ENCODE results near the gene OSGEP. TPM values are rescaled to one million over a fixed set of nuclear protein-coding genes. Genes with fewer than 3 reads are reported as not detected.

OSGEP gene
- total and polyA plus RNA-seq, 2 of the 13 experiments (the other 11 are each of a cell fraction or from before 2014, with no cell fraction given) = 39.7 to 41.1 TPM

DNA sequence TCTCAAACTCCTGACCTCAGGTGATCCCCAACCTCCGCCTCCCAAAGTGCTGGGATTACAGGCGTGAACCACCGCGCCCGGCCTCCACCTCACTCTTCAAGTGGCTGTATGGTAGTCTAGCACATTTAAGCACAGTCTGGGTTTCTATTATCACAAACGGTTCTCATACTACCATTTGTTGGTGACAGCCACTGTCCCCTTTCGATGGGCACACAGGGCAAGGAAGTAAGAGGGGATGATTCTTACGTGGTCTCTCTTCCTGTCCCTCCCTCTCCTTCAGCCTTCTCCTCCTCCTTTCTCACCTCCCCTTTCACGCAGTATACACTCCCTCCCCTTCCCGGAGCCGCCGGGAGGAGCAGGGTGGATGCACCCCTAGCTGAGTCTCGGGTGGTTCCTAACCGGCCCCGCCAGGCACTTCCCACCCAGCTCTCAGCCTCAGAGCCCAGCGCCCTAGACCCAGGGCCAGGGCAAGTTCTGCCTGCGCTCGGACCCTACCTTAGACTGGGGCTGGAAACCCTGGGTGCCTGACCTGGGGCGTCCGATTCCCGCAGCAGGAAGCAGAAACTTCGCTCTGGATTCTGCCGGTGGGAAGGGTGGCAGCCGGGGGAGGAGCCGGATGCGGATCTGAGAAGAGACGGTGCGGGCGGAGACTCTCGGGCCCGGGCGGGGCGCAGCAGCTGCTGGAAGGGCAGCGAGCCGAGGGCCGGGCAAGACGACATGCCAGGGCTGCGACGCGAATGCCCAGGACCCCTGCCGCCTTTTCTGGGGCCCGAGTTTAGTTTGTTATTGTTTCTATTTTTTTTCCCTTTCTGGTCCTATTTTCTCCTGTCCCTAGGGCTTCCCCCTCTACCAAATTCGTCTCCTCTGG lies 41.5 kb downstream of the OSGEP start, which contains the start of gene TEP1 (continued):
- TF ChIP-seq, protein P1, sequence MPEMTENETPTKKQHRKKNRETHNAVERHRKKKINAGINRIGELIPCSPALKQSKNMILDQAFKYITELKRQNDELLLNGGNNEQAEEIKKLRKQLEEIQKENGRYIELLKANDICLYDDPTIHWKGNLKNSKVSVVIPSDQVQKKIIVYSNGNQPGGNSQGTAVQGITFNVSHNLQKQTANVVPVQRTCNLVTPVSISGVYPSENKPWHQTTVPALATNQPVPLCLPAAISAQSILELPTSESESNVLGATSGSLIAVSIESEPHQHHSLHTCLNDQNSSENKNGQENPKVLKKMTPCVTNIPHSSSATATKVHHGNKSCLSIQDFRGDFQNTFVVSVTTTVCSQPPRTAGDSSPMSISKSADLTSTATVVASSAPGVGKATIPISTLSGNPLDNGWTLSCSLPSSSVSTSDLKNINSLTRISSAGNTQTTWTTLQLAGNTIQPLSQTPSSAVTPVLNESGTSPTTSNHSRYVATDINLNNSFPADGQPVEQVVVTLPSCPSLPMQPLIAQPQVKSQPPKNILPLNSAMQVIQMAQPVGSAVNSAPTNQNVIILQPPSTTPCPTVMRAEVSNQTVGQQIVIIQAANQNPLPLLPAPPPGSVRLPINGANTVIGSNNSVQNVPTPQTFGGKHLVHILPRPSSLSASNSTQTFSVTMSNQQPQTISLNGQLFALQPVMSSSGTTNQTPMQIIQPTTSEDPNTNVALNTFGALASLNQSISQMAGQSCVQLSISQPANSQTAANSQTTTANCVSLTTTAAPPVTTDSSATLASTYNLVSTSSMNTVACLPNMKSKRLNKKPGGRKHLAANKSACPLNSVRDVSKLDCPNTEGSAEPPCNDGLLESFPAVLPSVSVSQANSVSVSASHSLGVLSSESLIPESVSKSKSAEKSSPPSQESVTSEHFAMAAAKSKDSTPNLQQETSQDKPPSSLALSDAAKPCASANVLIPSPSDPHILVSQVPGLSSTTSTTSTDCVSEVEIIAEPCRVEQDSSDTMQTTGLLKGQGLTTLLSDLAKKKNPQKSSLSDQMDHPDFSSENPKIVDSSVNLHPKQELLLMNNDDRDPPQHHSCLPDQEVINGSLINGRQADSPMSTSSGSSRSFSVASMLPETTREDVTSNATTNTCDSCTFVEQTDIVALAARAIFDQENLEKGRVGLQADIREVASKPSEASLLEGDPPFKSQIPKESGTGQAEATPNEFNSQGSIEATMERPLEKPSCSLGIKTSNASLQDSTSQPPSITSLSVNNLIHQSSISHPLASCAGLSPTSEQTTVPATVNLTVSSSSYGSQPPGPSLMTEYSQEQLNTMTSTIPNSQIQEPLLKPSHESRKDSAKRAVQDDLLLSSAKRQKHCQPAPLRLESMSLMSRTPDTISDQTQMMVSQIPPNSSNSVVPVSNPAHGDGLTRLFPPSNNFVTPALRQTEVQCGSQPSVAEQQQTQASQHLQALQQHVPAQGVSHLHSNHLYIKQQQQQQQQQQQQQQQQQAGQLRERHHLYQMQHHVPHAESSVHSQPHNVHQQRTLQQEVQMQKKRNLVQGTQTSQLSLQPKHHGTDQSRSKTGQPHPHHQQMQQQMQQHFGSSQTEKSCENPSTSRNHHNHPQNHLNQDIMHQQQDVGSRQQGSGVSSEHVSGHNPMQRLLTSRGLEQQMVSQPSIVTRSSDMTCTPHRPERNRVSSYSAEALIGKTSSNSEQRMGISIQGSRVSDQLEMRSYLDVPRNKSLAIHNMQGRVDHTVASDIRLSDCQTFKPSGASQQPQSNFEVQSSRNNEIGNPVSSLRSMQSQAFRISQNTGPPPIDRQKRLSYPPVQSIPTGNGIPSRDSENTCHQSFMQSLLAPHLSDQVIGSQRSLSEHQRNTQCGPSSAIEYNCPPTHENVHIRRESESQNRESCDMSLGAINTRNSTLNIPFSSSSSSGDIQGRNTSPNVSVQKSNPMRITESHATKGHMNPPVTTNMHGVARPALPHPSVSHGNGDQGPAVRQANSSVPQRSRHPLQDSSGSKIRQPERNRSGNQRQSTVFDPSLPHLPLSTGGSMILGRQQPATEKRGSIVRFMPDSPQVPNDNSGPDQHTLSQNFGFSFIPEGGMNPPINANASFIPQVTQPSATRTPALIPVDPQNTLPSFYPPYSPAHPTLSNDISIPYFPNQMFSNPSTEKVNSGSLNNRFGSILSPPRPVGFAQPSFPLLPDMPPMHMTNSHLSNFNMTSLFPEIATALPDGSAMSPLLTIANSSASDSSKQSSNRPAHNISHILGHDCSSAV (CRISPR knock-in tag; IDR thresholded peaks at IDR 0.05; ENCODE audit: borderline replicate concordance) = no peak
- TF ChIP-seq, protein P2, sequence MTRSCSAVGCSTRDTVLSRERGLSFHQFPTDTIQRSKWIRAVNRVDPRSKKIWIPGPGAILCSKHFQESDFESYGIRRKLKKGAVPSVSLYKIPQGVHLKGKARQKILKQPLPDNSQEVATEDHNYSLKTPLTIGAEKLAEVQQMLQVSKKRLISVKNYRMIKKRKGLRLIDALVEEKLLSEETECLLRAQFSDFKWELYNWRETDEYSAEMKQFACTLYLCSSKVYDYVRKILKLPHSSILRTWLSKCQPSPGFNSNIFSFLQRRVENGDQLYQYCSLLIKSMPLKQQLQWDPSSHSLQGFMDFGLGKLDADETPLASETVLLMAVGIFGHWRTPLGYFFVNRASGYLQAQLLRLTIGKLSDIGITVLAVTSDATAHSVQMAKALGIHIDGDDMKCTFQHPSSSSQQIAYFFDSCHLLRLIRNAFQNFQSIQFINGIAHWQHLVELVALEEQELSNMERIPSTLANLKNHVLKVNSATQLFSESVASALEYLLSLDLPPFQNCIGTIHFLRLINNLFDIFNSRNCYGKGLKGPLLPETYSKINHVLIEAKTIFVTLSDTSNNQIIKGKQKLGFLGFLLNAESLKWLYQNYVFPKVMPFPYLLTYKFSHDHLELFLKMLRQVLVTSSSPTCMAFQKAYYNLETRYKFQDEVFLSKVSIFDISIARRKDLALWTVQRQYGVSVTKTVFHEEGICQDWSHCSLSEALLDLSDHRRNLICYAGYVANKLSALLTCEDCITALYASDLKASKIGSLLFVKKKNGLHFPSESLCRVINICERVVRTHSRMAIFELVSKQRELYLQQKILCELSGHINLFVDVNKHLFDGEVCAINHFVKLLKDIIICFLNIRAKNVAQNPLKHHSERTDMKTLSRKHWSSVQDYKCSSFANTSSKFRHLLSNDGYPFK (CRISPR knock-in tag; IDR thresholded peaks at IDR 0.05; ENCODE audit: borderline replicate concordance) = peak; percentile 71; the same call in 1 of the 2 replicates
- TF ChIP-seq, protein P3, sequence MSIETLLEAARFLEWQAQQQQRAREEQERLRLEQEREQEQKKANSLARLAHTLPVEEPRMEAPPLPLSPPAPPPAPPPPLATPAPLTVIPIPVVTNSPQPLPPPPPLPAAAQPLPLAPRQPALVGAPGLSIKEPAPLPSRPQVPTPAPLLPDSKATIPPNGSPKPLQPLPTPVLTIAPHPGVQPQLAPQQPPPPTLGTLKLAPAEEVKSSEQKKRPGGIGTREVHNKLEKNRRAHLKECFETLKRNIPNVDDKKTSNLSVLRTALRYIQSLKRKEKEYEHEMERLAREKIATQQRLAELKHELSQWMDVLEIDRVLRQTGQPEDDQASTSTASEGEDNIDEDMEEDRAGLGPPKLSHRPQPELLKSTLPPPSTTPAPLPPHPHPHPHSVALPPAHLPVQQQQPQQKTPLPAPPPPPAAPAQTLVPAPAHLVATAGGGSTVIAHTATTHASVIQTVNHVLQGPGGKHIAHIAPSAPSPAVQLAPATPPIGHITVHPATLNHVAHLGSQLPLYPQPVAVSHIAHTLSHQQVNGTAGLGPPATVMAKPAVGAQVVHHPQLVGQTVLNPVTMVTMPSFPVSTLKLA (IDR thresholded peaks at IDR 0.05) = no peak
- TF ChIP-seq, protein P4, sequence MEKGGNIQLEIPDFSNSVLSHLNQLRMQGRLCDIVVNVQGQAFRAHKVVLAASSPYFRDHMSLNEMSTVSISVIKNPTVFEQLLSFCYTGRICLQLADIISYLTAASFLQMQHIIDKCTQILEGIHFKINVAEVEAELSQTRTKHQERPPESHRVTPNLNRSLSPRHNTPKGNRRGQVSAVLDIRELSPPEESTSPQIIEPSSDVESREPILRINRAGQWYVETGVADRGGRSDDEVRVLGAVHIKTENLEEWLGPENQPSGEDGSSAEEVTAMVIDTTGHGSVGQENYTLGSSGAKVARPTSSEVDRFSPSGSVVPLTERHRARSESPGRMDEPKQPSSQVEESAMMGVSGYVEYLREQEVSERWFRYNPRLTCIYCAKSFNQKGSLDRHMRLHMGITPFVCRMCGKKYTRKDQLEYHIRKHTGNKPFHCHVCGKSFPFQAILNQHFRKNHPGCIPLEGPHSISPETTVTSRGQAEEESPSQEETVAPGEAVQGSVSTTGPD (CRISPR knock-in tag; IDR thresholded peaks at IDR 0.05) = no peak
- TF ChIP-seq ZSCAN9 (CRISPR knock-in tag; IDR thresholded peaks at IDR 0.05; ENCODE audit: borderline replicate concordance) = no peak; the same call in 1 of the 2 replicates
- no peak; the same call in 1 of the 2 replicates for TF ChIP-seq SAFB2 (CRISPR knock-in tag; IDR thresholded peaks at IDR 0.05; ENCODE audit: borderline replicate concordance, low read depth)
- TF ChIP-seq ZKSCAN8 (CRISPR knock-in tag; IDR thresholded peaks at IDR 0.05; ENCODE audit: borderline replicate concordance) = peak; percentile 60; the same call in 1 of the 2 replicates
- no peak for TF ChIP-seq HNRNPUL1 (IDR thresholded peaks at IDR 0.05; ENCODE audit: low read depth, low read length)
- no peak for TF ChIP-seq TMF1 (CRISPR knock-in tag; IDR thresholded peaks at IDR 0.05; ENCODE audit: low read depth)
- 0 out of 2 replicates have a peak, but pooled peaks have one; percentile 8 for TF ChIP-seq NAIF1 (CRISPR knock-in tag; IDR thresholded peaks at IDR 0.05; ENCODE audit: borderline replicate concordance)
- peak; percentile 23; the same call in 1 of the 2 replicates for TF ChIP-seq ZBTB20 (CRISPR knock-in tag; IDR thresholded peaks at IDR 0.05; ENCODE audit: borderline replicate concordance, low read depth)
- no peak for TF ChIP-seq ZNF10 (CRISPR knock-in tag; IDR thresholded peaks at IDR 0.05; ENCODE audit: borderline replicate concordance, low read depth)
- TF ChIP-seq ETV6 (CRISPR knock-in tag; conservative IDR thresholded peaks at IDR 0.05) = no peak
